SK-N-SH treated with all-trans-retinoic acid at 6 μM for 48 hours (cell line): Measurements from ENCODE around the gene GCNA.

Experiments
- ATAC-seq: fragments of 200-7000 bp; cut with Tn5 transposase; 3 replicates; pipeline ENCODE4 v1.9.1; 2020; ENCODE audit warnings: mild to moderate bottlenecking, moderate library complexity
- ARNTL ChIP-seq: fragments of 450-650 bp; formaldehyde crosslinking; IDR thresholded peaks from 2 replicates; pipeline ENCODE4 v1.5.0; 2020; ENCODE audit warnings: low read depth, mild to moderate bottlenecking, moderate library complexity, borderline replicate concordance
- BACH2 ChIP-seq: fragments of 250-450 bp; sonication (Bioruptor Pico); IDR thresholded peaks from 2 replicates; pipeline ENCODE4 v1.9.0; 2021; ENCODE audit warnings: mild to moderate bottlenecking, borderline replicate concordance
- CSDC2 ChIP-seq: fragments of 250-450 bp; sonication (Bioruptor Pico); IDR thresholded peaks from 2 replicates; pipeline ENCODE4 v1.5.0; 2020; ENCODE audit warnings: mild to moderate bottlenecking, moderate library complexity
- ESRRG ChIP-seq: fragments of 250-450 bp; sonication (Bioruptor Pico); IDR thresholded peaks from 2 replicates; pipeline ENCODE4 v1.6.1; 2021; ENCODE audit warnings: mild to moderate bottlenecking
- GLIS3 ChIP-seq: fragments of 250-450 bp; sonication (Bioruptor Pico); IDR thresholded peaks from 2 replicates; pipeline ENCODE4 v1.5.0; 2020; ENCODE audit warnings: mild to moderate bottlenecking, moderate library complexity
- ISL1 ChIP-seq: fragments of 250-450 bp; sonication (Bioruptor Pico); IDR thresholded peaks from 2 replicates; pipeline ENCODE4 v2.1.2; 2022; ENCODE audit warnings: mild to moderate bottlenecking, moderate library complexity
- OSR1 ChIP-seq: fragments of 250-450 bp; sonication (Bioruptor Pico); IDR thresholded peaks from 2 replicates; pipeline ENCODE4 v1.8.0; 2022; ENCODE audit warnings: moderate library complexity, mild to moderate bottlenecking, inconsistent platforms
- PPARA ChIP-seq: fragments of 250-450 bp; sonication (Bioruptor Pico); IDR thresholded peaks from 2 replicates; pipeline ENCODE4 v1.5.0; 2020; ENCODE audit warnings: mild to moderate bottlenecking, borderline replicate concordance
- RARB ChIP-seq: fragments of 250-450 bp; sonication (Bioruptor Pico); IDR thresholded peaks from 2 replicates; pipeline ENCODE4 v1.8.0; 2021; ENCODE audit warnings: mild to moderate bottlenecking, moderate library complexity
- SNAI2 ChIP-seq: fragments of 250-450 bp; sonication (Bioruptor Pico); IDR thresholded peaks from 2 replicates; pipeline ENCODE4 v1.5.0; 2020; ENCODE audit warnings: mild to moderate bottlenecking, moderate library complexity
- TCF4 ChIP-seq: fragments of 250-450 bp; sonication (Bioruptor Pico); IDR thresholded peaks from 2 replicates; pipeline ENCODE4 v1.8.0; 2021; ENCODE audit warnings: mild to moderate bottlenecking, moderate library complexity, borderline replicate concordance
- TOX ChIP-seq: fragments of 250-450 bp; sonication (Bioruptor Pico); IDR thresholded peaks from 2 replicates; pipeline ENCODE4 v1.8.0; 2021; ENCODE audit warnings: mild to moderate bottlenecking, moderate library complexity, borderline replicate concordance
- ZC3H10 ChIP-seq: fragments of 250-450 bp; sonication (Bioruptor Pico); IDR thresholded peaks from 2 replicates; pipeline ENCODE4 v1.5.1; 2021; ENCODE audit warnings: mild to moderate bottlenecking, moderate library complexity
- ZFP3 ChIP-seq: fragments of 250-450 bp; sonication (Bioruptor Pico); IDR thresholded peaks from 2 replicates; pipeline ENCODE4 v1.5.0; 2020; ENCODE audit warnings: mild to moderate bottlenecking, moderate library complexity
- ZFP30 ChIP-seq: fragments of 450-650 bp; formaldehyde crosslinking; IDR thresholded peaks from 2 replicates; pipeline ENCODE4 v1.5.0; 2022; ENCODE audit warnings: mild to moderate bottlenecking, moderate library complexity
- ZNF70 ChIP-seq: fragments of 450-650 bp; formaldehyde crosslinking; IDR thresholded peaks from 2 replicates; pipeline ENCODE4 v1.5.0; 2020; ENCODE audit warnings: mild to moderate bottlenecking, moderate library complexity
- ZNF8 ChIP-seq: fragments of 450-650 bp; formaldehyde crosslinking; IDR thresholded peaks from 2 replicates; pipeline ENCODE4 v1.5.0; 2020; ENCODE audit warnings: mild to moderate bottlenecking, moderate library complexity
- TF ChIP-seq, protein P1 (sequence below): fragments of 250-450 bp; sonication (Bioruptor Pico); IDR thresholded peaks from 2 replicates; pipeline ENCODE4 v1.5.0; 2020; ENCODE audit warnings: mild to moderate bottlenecking, moderate library complexity
- TF ChIP-seq, protein P2 (sequence below): fragments of 250-450 bp; sonication (Bioruptor Pico); IDR thresholded peaks from 2 replicates; pipeline ENCODE4 v1.5.1; 2020; ENCODE audit warnings: low read depth, mild to moderate bottlenecking, moderate library complexity
- TF ChIP-seq, protein P3 (sequence below): fragments of 250-450 bp; sonication (Bioruptor Pico); IDR thresholded peaks from 2 replicates; pipeline ENCODE4 v1.5.1; 2021; ENCODE audit warnings: mild to moderate bottlenecking, moderate library complexity
- TF ChIP-seq, protein P4 (sequence below): fragments of 250-450 bp; sonication (Bioruptor Pico); IDR thresholded peaks from 2 replicates; pipeline ENCODE4 v1.8.0; 2021; ENCODE audit warnings: low read depth, mild to moderate bottlenecking, moderate library complexity, borderline replicate concordance

GCNA gene, protein sequence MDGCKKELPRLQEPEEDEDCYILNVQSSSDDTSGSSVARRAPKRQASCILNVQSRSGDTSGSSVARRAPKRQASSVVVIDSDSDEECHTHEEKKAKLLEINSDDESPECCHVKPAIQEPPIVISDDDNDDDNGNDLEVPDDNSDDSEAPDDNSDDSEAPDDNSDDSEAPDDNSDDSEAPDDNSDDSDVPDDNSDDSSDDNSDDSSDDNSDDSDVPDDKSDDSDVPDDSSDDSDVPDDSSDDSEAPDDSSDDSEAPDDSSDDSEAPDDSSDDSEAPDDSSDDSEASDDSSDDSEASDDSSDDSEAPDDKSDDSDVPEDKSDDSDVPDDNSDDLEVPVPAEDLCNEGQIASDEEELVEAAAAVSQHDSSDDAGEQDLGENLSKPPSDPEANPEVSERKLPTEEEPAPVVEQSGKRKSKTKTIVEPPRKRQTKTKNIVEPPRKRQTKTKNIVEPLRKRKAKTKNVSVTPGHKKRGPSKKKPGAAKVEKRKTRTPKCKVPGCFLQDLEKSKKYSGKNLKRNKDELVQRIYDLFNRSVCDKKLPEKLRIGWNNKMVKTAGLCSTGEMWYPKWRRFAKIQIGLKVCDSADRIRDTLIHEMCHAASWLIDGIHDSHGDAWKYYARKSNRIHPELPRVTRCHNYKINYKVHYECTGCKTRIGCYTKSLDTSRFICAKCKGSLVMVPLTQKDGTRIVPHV

DNA sequence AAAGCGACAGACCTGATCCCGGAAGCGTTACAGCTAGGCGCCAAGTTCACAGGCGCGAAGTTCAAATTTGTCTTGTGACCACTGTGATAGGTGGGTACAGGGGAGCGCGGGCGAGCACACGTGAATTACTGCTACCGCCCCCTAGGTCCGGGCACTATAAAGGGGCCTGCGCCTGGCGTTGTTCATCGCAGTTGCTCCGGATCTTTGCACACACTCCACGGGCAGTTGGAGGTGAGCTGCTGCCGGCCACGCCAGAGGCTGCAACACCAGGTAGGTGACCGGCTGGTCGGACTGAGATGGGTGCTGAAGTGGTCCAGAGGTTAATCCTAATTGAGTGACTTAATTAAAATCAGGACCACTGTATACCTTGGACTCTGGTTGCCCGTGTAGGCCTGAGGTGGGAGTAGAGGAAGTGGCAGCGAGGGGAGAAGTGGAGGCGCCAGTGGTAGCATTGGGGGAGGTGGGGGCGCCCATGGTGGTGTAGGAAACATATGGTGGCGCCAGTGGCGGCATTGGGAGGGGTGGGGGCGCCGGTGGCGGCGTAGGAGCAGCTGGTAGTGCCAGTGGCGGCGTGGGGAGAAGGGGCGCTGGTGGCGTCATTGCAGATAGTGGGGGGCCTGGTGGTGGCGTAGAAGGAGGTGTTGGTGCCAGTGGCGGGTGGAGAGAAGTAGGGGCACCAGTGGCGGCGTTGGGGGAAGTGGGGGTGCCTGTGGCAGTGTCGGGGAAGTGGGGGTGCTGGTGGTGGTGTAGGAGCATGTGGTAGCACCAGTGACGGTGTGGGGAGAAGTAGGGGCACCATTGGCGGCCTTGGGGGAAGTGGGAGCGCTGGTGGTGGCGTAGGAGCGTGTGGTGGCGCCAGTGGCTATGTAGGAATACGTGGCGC is at the start of gene GCNA:
GCNA (plus strand) TSS at position 185 of the 883 bp plus-strand sequence. CDS start 2,385 bp downstream, outside the sequence.
- TF ChIP-seq ZFP30, result no peak
- TF ChIP-seq, protein P1, sequence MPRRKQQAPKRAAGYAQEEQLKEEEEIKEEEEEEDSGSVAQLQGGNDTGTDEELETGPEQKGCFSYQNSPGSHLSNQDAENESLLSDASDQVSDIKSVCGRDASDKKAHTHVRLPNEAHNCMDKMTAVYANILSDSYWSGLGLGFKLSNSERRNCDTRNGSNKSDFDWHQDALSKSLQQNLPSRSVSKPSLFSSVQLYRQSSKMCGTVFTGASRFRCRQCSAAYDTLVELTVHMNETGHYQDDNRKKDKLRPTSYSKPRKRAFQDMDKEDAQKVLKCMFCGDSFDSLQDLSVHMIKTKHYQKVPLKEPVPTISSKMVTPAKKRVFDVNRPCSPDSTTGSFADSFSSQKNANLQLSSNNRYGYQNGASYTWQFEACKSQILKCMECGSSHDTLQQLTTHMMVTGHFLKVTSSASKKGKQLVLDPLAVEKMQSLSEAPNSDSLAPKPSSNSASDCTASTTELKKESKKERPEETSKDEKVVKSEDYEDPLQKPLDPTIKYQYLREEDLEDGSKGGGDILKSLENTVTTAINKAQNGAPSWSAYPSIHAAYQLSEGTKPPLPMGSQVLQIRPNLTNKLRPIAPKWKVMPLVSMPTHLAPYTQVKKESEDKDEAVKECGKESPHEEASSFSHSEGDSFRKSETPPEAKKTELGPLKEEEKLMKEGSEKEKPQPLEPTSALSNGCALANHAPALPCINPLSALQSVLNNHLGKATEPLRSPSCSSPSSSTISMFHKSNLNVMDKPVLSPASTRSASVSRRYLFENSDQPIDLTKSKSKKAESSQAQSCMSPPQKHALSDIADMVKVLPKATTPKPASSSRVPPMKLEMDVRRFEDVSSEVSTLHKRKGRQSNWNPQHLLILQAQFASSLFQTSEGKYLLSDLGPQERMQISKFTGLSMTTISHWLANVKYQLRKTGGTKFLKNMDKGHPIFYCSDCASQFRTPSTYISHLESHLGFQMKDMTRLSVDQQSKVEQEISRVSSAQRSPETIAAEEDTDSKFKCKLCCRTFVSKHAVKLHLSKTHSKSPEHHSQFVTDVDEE (CRISPR knock-in tag), result no peak
- TF ChIP-seq, protein P2, sequence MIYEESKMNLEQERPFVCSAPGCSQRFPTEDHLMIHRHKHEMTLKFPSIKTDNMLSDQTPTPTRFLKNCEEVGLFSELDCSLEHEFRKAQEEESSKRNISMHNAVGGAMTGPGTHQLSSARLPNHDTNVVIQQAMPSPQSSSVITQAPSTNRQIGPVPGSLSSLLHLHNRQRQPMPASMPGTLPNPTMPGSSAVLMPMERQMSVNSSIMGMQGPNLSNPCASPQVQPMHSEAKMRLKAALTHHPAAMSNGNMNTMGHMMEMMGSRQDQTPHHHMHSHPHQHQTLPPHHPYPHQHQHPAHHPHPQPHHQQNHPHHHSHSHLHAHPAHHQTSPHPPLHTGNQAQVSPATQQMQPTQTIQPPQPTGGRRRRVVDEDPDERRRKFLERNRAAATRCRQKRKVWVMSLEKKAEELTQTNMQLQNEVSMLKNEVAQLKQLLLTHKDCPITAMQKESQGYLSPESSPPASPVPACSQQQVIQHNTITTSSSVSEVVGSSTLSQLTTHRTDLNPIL (CRISPR knock-in tag), result no peak
- TF ChIP-seq ARNTL, result no peak
- TF ChIP-seq ZNF70 (CRISPR knock-in tag), result no peak
- no peak for TF ChIP-seq ZC3H10 (CRISPR knock-in tag)
- no peak for TF ChIP-seq CSDC2 (CRISPR knock-in tag)
- no peak for TF ChIP-seq ZNF8 (CRISPR knock-in tag)
- TF ChIP-seq RARB (CRISPR knock-in tag), result no peak
- TF ChIP-seq, protein P3, sequence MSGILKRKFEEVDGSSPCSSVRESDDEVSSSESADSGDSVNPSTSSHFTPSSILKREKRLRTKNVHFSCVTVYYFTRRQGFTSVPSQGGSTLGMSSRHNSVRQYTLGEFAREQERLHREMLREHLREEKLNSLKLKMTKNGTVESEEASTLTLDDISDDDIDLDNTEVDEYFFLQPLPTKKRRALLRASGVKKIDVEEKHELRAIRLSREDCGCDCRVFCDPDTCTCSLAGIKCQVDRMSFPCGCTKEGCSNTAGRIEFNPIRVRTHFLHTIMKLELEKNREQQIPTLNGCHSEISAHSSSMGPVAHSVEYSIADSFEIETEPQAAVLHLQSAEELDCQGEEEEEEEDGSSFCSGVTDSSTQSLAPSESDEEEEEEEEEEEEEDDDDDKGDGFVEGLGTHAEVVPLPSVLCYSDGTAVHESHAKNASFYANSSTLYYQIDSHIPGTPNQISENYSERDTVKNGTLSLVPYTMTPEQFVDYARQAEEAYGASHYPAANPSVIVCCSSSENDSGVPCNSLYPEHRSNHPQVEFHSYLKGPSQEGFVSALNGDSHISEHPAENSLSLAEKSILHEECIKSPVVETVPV, result no peak
- TF ChIP-seq SNAI2 (CRISPR knock-in tag), result no peak
- TF ChIP-seq TOX (CRISPR knock-in tag), result no peak
- no peak for TF ChIP-seq ESRRG (CRISPR knock-in tag)
- TF ChIP-seq BACH2 (CRISPR knock-in tag), result no peak
- TF ChIP-seq ZFP3 (CRISPR knock-in tag), result no peak
- no peak for ATAC-seq

DNA sequence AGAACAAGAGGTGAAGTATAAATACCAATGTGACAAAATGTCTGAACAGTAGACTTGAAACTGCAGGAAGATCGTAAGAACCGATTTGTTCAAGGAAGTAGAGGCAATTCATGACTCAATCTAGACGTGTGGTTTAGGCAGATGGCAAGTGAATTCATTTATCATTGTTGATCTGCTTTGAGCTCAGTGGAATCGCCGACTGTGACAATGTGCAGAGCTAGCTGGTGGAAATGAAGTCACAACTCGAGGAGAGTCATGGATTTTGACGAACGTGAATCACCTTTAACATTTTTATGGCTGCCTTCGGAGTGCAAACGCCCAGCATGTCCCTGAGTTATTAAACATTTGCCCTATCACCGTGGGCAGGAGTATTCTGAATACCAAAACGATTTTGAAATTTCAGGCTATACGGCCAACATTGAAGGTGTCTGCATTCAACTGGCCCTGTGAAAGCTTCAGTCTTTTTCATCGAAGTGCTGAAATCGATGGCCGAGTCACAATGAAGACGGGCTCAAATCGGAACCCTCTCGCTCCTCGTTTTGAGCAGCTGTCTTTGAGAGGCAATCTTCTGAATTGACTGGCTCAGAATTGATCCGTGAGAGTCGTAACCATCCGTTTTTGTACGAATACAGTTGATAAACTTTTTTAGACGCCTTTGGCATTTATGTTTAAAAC is 46.0 kb upstream of the GCNA start:
- peak; percentile 26 for ATAC-seq
- TF ChIP-seq RARB (CRISPR knock-in tag), result no peak
- TF ChIP-seq TOX (CRISPR knock-in tag), result no peak
- no peak for TF ChIP-seq TCF4 (CRISPR knock-in tag)
- no peak for TF ChIP-seq ESRRG (CRISPR knock-in tag)
- no peak for TF ChIP-seq ISL1 (CRISPR knock-in tag)
- no peak for TF ChIP-seq ZNF70 (CRISPR knock-in tag)
- TF ChIP-seq SNAI2 (CRISPR knock-in tag), result no peak
- no peak for TF ChIP-seq OSR1 (CRISPR knock-in tag)
- TF ChIP-seq ZNF8 (CRISPR knock-in tag), result no peak
- TF ChIP-seq BACH2 (CRISPR knock-in tag), result no peak
- no peak for TF ChIP-seq PPARA (CRISPR knock-in tag)
- TF ChIP-seq GLIS3 (CRISPR knock-in tag), result no peak
- TF ChIP-seq, protein P1 (CRISPR knock-in tag), result no peak
- no peak for TF ChIP-seq ZC3H10 (CRISPR knock-in tag)
- TF ChIP-seq ZFP30, result no peak
- no peak for TF ChIP-seq ARNTL
- TF ChIP-seq, protein P4, sequence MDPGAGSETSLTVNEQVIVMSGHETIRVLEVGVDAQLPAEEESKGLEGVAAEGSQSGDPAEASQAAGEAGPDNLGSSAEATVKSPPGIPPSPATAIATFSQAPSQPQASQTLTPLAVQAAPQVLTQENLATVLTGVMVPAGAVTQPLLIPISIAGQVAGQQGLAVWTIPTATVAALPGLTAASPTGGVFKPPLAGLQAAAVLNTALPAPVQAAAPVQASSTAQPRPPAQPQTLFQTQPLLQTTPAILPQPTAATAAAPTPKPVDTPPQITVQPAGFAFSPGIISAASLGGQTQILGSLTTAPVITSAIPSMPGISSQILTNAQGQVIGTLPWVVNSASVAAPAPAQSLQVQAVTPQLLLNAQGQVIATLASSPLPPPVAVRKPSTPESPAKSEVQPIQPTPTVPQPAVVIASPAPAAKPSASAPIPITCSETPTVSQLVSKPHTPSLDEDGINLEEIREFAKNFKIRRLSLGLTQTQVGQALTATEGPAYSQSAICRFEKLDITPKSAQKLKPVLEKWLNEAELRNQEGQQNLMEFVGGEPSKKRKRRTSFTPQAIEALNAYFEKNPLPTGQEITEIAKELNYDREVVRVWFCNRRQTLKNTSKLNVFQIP (CRISPR knock-in tag), result no peak
- no peak for TF ChIP-seq ZFP3 (CRISPR knock-in tag)
- TF ChIP-seq, protein P3, result no peak
